ENCODE measurements around the gene ZBTB20. TPM values are rescaled to one million over a fixed set of nuclear protein-coding genes. Genes with fewer than 3 reads are reported as not detected.

ZBTB20 gene
- total and polyA plus RNA-seq, 10 donors, result 0.32 to 89.7 (median 71.8) TPM

GRCh38 chr3:115082260-115082659 lies 64.8 kb downstream of the ZBTB20 start:
- Histone ChIP-seq H3K27ac (no peak overlapping the region), H3K4me3 (no peak overlapping the region), H3K27me3 (replicated peaks in 1 of 7) (no peaks in the 10 kb centered on the region), H3K9me3 (no peaks in the 10 kb centered on the region), H3K36me3 (no peaks in the 10 kb centered on the region), H3K4me1 (peaks cover 0 to 27% (median 0%) of the 10 kb centered on the region in 6 donors)
- no peak for DNase-seq
- intact Hi-C loops (cut with DNase I; ENCODE audit: low total_unique reads), result no loop called here
- 90 to 96% (median 93%) methylated on average over 6 of the region's 6 CpGs for WGBS, 5 donors
- TF ChIP-seq CTCF (IDR thresholded peaks at IDR 0.05 in 8 of 11, conservative IDR thresholded peaks at IDR 0.05 in 3 of 11) (no peak), POLR2A (IDR thresholded peaks at IDR 0.05) (no peak), POLR2AphosphoS5 (IDR thresholded peaks at IDR 0.05) (no peak)

- peaks cover 0 to 6% (median 2%) of the 10 kb centered on the region in 6 donors for H3K36me3 ChIP-seq
- no peak overlapping the region for H3K4me3 ChIP-seq
- H3K9me3 ChIP-seq, result no peaks in the 10 kb centered on the region
- intact Hi-C loops (cut with DNase I; ENCODE audit: low total_unique reads), result no loop called here
- no peak for DNase-seq
- no peaks in the 10 kb centered on the region for H3K27me3 ChIP-seq (replicated peaks in 1 of 7)
- peaks cover 0 to 26% (median 0%) of the 10 kb centered on the region in 6 donors for H3K4me1 ChIP-seq
- no peak for TF ChIP-seq CTCF (IDR thresholded peaks at IDR 0.05 in 8 of 11, conservative IDR thresholded peaks at IDR 0.05 in 3 of 11)
- TF ChIP-seq POLR2A (IDR thresholded peaks at IDR 0.05), result no peak
- no peak for TF ChIP-seq POLR2AphosphoS5 (IDR thresholded peaks at IDR 0.05)
- H3K27ac ChIP-seq, result no peak overlapping the region
Measured at GRCh38 chr3:115081444-115081843, 65.6 kb downstream of the ZBTB20 start.

- TF ChIP-seq POLR2AphosphoS5 (IDR thresholded peaks at IDR 0.05) (no peak), POLR2A (IDR thresholded peaks at IDR 0.05) (no peak), CTCF (IDR thresholded peaks at IDR 0.05 in 8 of 11, conservative IDR thresholded peaks at IDR 0.05 in 3 of 11) (no peak)
- no peak overlapping the region for H3K4me3 ChIP-seq
- WGBS, 5 donors, result 61 to 81% (median 67%) methylated on average over 3 of the region's 3 CpGs
Measured at GRCh38 chr3:115077501-115078250, 69.4 kb downstream of the ZBTB20 start.

GRCh38 chr3:115074502-115074901 lies 72.6 kb downstream of the ZBTB20 start:
- intact Hi-C loops (cut with DNase I; ENCODE audit: low total_unique reads), result no loop called here
- no peak overlapping the region for H3K4me3 ChIP-seq
- peaks cover 0 to 10% (median 5%) of the 10 kb centered on the region in 6 donors for H3K36me3 ChIP-seq
- TF ChIP-seq POLR2AphosphoS5 (IDR thresholded peaks at IDR 0.05) (no peak), POLR2A (IDR thresholded peaks at IDR 0.05) (no peak), CTCF (IDR thresholded peaks at IDR 0.05 in 8 of 11, conservative IDR thresholded peaks at IDR 0.05 in 3 of 11) (no peak)
- H3K27me3 ChIP-seq (replicated peaks in 1 of 7), result no peaks in the 10 kb centered on the region
- H3K27ac ChIP-seq, result no peak overlapping the region
- H3K9me3 ChIP-seq, result no peaks in the 10 kb centered on the region
- H3K4me1 ChIP-seq, result peaks cover 0 to 15% (median 0%) of the 10 kb centered on the region in 6 donors
- DNase-seq, result no peak

More at GRCh38 chr3:115077501-115078250, 69.4 kb downstream of the ZBTB20 start:
- DNase-seq, result no peak
- H3K27ac ChIP-seq, result no peak overlapping the region
- no peaks in the 10 kb centered on the region for H3K9me3 ChIP-seq
- peaks cover 0 to 6% (median 2%) of the 10 kb centered on the region in 6 donors for H3K36me3 ChIP-seq
- H3K4me1 ChIP-seq, result peaks cover 0 to 33% (median 0%) of the 10 kb centered on the region in 6 donors
- intact Hi-C loops (cut with DNase I; ENCODE audit: low total_unique reads), result no loop called here
- no peaks in the 10 kb centered on the region for H3K27me3 ChIP-seq (replicated peaks in 1 of 7)

Measured in spleen (tissue), 11 donors.